Body of pancreas (tissue), 4 donors: ENCODE results near the gene RBM20. TPM values are rescaled to one million over a fixed set of nuclear protein-coding genes. Genes with fewer than 3 reads are reported as not detected.
A peak's percentile ranks its signal among the peaks of the same experiment; 100 is the strongest.

Source experiments
- ATAC-seq: fragments of 150-250 bp; one replicate; pipeline ENCODE4 v1.9.1; 2016
- DNase-seq, 4 donors: peaks; one replicate each; pipeline ENCODE4 v3.0.0-alpha.2; 2019
- H3K27ac ChIP-seq, 4 donors: fragments of 200-600 bp; sonication (generic); 1 replicate in 3 of 4; 2 replicates in 1 of 4; pipeline versions ENCODE4 v1.5.1 to v1.6.1; 2016 to 2019; ENCODE audit warnings: mild to moderate bottlenecking in 1 of 4, mixed read lengths in 1 of 4, moderate library complexity in 1 of 4
- H3K27me3 ChIP-seq, 2 donors: fragments of 200-600 bp; sonication (generic); one replicate each; pipeline ENCODE4 v1.6.0; 2016; ENCODE audit warnings: mild to moderate bottlenecking in 1 of 2
- H3K36me3 ChIP-seq, 2 donors: fragments of 200-600 bp; sonication (generic); replicated peaks in 1 of 2; 2 replicates each; pipeline ENCODE4 v1.5.1; 2016; ENCODE audit warnings: low read depth in 2 of 2; ENCODE audit not compliant: insufficient read depth in 1 of 2
- H3K4me1 ChIP-seq: fragments of 200-600 bp; sonication (generic); one replicate; pipeline ENCODE4 v1.6.0; 2016
- H3K4me3 ChIP-seq, 2 donors: fragments of 200-600 bp; sonication (generic); 1 replicate in 1 of 2; 2 replicates in 1 of 2; pipeline ENCODE4 v1.5.1; 2016 to 2019
- H3K9me3 ChIP-seq, 3 donors: fragments of 200-600 bp; sonication (generic); 1 replicate in 2 of 3; 2 replicates in 1 of 3; pipeline ENCODE4 v1.5.1; 2016
- POLR2A ChIP-seq, 3 donors: fragments of 450-650 bp; IDR thresholded peaks; one replicate each; pipeline ENCODE4 v1.6.1; 2016; ENCODE audit warnings: antibody characterized with exemption in 3 of 3, mild to moderate bottlenecking in 2 of 3
- WGBS, 2 donors: methylation state at CpG; one replicate each; pipeline ENCODE4 v1.1.5; 2017; 5-methylcytosine and 5-hydroxymethylcytosine counted together
- intact Hi-C: fragments of 100-400 bp; cut with DNase I; formaldehyde crosslinking; loops from one replicate; pipeline ENCODE4 v1.15.1; 2023
- total RNA-seq, 2 donors: library from RNA; depleted of rRNA; stranded (reverse); fragments of >200 nt; gene quantifications; one replicate each; pipeline ENCODE4 v1.1.0, GENCODE V29; 2016
- TF ChIP-seq, protein P1 (sequence below), 7 experiments: fragments of 450-650 bp in 4 of 7; fragments of 200-600 bp in 3 of 7; sonication (generic) in 3 of 7; IDR thresholded peaks; one replicate each; pipeline ENCODE4 v1.5.1; 2016 to 2019; ENCODE audit warnings: antibody characterized with exemption in 7 of 7

RBM20 gene
- total RNA-seq, 2 donors from 2014 or later: 14.5 to 39.4 TPM

- no peaks in the 10 kb centered on the region for H3K36me3 ChIP-seq
- H3K27ac ChIP-seq: peak overlapping the region; percentile 26 to 81 (median 72)
- 49 to 52% methylated on average over 6 of the region's 6 CpGs for WGBS, 2 donors
- DNase-seq (no peak), ATAC-seq (no peak)
- no peaks in the 10 kb centered on the region for H3K9me3 ChIP-seq
- H3K4me1 ChIP-seq: peaks cover 47% of the 10 kb centered on the region
- intact Hi-C loops: loop anchor here (10.0 kb wide), 1 partner anchor 92 kb away; no protein-coding TSS in a partner anchor
- TF ChIP-seq, protein P1, sequence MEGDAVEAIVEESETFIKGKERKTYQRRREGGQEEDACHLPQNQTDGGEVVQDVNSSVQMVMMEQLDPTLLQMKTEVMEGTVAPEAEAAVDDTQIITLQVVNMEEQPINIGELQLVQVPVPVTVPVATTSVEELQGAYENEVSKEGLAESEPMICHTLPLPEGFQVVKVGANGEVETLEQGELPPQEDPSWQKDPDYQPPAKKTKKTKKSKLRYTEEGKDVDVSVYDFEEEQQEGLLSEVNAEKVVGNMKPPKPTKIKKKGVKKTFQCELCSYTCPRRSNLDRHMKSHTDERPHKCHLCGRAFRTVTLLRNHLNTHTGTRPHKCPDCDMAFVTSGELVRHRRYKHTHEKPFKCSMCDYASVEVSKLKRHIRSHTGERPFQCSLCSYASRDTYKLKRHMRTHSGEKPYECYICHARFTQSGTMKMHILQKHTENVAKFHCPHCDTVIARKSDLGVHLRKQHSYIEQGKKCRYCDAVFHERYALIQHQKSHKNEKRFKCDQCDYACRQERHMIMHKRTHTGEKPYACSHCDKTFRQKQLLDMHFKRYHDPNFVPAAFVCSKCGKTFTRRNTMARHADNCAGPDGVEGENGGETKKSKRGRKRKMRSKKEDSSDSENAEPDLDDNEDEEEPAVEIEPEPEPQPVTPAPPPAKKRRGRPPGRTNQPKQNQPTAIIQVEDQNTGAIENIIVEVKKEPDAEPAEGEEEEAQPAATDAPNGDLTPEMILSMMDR (IDR thresholded peaks at IDR 0.05): no peak
- no peak for TF ChIP-seq POLR2A (IDR thresholded peaks at IDR 0.05)
- no peak overlapping the region for H3K4me3 ChIP-seq
- H3K27me3 ChIP-seq: no peaks in the 10 kb centered on the region
Measured at GRCh38 chr10:110803239-110803749, 159.2 kb downstream of the RBM20 start.

- H3K4me1 ChIP-seq: peaks cover 53% of the 10 kb centered on the region
- H3K9me3 ChIP-seq: no peaks in the 10 kb centered on the region
- H3K27ac ChIP-seq: peak overlapping the region; percentile 21 to 81 (median 70)
- intact Hi-C loops: loop anchor here (10.0 kb wide), 1 partner anchor 91 kb away; no protein-coding TSS in a partner anchor
- WGBS, 2 donors: 7 to 11% methylated on average over 6 of the region's 6 CpGs
- TF ChIP-seq POLR2A (IDR thresholded peaks at IDR 0.05): peak in 1 of 3 donors; percentile 8
- TF ChIP-seq, protein P1 (IDR thresholded peaks at IDR 0.05): peak; percentile 47 to 84 (median 75)
- no peaks in the 10 kb centered on the region for H3K27me3 ChIP-seq
- DNase-seq: peak; percentile 61 to 78 (median 70)
- no peaks in the 10 kb centered on the region for H3K36me3 ChIP-seq
- peak; percentile 71 for ATAC-seq
- H3K4me3 ChIP-seq: no peak overlapping the region
Measured at GRCh38 chr10:110803830-110804338, 159.7 kb downstream of the RBM20 start.

- intact Hi-C loops: loop anchor here (10.0 kb wide), 1 partner anchor 90 kb away; no protein-coding TSS in a partner anchor
- TF ChIP-seq, protein P1 (IDR thresholded peaks at IDR 0.05): no peak
- TF ChIP-seq POLR2A (IDR thresholded peaks at IDR 0.05): no peak
- Histone ChIP-seq H3K27me3 (no peaks in the 10 kb centered on the region), H3K9me3 (no peaks in the 10 kb centered on the region), H3K27ac (peak overlapping the region; percentile 21 to 81 (median 70)), H3K4me1 (peaks cover 53% of the 10 kb centered on the region), H3K4me3 (no peak overlapping the region), H3K36me3 (no peaks in the 10 kb centered on the region)
- ATAC-seq (no peak), DNase-seq (no peak)
- WGBS, 2 donors: 85 to 90% methylated on average over 1 of the region's 1 CpG
Measured at GRCh38 chr10:110804376-110804775, 160.2 kb downstream of the RBM20 start.

- WGBS, 2 donors: 74 to 75% methylated on average over 4 to 5 of the region's 5 CpGs
- Histone ChIP-seq H3K4me1 (peaks cover 63% of the 10 kb centered on the region), H3K9me3 (no peaks in the 10 kb centered on the region), H3K27me3 (no peaks in the 10 kb centered on the region), H3K27ac (no peak overlapping the region), H3K4me3 (no peak overlapping the region), H3K36me3 (no peaks in the 10 kb centered on the region)
- TF ChIP-seq, protein P1 (IDR thresholded peaks at IDR 0.05): no peak
- TF ChIP-seq POLR2A (IDR thresholded peaks at IDR 0.05): no peak
- intact Hi-C loops: loop anchor here (10.0 kb wide), 1 partner anchor 90 kb away; no protein-coding TSS in a partner anchor
- no peak for DNase-seq
- ATAC-seq: no peak
Measured at GRCh38 chr10:110805292-110805691, 161.2 kb downstream of the RBM20 start.
